Posterior cingulate gyrus (tissue), 11 donors: ENCODE measurements around the gene VPS4A.
"Not testable (repeated sequence)": the region's sequence is repeated elsewhere in the genome, so short reads cannot be mapped to it uniquely, and the experiment has no call there.

Source experiments
- DNase-seq, 10 donors: peaks; one replicate each; pipeline versions ENCODE4 v3.0.0 to v3.0.0-alpha.2; 2020 to 2021; ENCODE audit warnings: mixed read lengths in 3 of 10
- intact Hi-C: fragments of 100-400 bp; cut with DNase I; formaldehyde crosslinking; loops from one replicate; pipeline ENCODE4 v1.15.1; 2023

Gene VPS4A

DNA sequence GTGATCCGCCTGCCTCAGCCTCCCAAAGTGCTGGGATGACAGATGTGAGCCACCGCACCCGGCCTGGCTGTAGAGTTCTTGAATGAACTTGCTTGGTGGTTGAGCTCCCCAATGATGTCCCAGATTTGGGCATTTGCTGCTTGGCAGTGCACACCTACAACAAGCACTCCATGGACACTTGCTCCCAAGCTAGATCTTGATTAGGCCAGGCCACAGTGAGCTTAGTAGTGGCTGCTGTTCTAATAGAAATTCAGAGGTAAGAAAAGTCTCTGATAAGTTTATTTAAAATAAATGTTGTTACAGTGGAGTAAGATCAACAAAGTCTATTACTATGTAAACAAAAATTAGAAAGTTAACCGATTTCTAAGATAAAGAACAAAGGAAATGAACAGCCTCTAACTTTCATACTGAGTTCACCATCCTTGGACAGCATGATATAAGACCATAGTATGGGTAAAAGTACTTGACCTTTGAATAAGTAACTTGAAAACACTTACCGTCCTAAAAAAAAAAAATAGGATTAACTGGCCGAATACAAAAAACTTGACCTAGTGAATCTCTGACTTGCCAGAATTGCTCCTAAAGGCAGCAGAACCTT lies 39.5 kb downstream of the VPS4A start:
- intact Hi-C loops = no loop called here
- no peak for DNase-seq

DNA sequence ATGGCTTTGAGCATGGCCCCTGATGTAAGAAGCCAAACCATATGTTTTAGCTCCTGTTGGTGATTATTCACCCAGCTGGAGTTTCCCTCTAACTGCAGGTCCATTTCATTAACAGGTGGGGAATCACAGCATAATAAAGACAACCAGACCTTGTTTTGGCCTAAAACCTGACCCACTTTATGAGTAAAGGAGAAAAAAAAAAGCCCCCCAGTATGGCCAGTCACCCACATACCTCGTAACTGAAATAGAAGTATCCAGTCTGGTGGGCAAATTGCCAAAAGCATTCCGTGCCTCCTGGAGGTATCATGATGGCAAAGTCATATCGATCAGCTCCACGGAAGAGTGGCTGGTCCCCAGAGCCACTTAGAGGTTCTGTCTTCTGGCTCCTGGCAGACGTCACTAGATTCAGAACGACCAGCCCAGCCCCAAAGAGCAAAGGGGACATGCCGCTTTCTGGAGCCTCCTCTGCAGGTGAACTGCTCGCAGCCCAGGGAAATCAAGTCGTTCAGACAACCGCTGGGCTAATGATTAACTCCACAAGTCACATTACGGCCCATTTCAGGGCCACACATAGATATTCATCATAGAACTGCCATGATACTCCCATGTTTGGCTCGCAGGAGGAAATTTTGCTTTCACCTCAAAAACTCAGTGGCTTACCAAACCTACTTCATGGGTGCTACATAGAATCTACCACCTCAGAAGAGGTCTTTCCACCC lies 40.3 kb downstream of the VPS4A start, which contains the start of gene TMED6:
Gene TMED6 (minus strand): TSS at position 478 of the 719 bp plus-strand sequence. CDS start 33 bp downstream, at position 445.
- DNase-seq = no peak
- intact Hi-C loops = no loop called here

DNA sequence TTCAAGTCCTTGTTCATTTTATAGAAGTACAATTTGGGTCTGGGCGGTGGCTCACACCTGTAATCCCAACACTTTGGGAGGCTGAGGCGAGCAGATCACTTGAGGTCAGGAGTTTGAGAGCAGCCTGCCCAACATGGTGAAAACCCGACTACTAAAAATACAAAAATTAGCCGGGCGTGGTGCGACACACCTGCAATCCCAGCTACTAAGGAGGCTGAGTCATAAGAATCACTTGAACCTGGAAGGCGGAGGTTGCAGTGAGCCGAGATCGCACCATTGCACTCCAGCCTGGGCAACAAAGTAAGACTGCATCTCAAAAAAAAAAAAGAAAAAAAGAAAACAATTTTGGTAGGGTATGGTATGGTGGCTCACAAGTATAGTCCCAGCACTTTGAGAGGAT lies 48.9 kb downstream of the VPS4A start:
- DNase-seq, intact Hi-C loops: not testable (repeated sequence)

DNA sequence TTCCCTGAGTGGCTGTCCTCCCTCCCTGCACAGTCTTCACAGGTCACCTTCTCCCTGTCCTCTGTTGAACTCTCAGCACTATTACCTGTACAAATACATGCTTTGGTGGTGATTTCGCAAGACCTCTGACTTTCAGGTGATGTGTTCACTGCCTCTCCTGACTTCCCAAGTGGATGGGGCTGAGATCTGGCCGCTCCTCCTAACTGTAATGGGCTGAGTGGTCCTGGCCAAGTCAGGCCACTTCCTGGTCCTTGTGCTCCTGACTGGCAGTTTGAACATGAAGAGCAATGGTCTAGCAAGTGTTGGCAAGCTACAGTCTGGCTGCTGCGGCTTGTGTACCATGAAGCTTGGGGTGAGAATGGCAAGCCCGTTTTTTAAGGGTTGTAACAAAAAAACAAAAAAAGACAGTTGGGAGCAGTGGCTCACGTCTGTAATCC lies 52.1 kb downstream of the VPS4A start:
- DNase-seq = no peak

DNA sequence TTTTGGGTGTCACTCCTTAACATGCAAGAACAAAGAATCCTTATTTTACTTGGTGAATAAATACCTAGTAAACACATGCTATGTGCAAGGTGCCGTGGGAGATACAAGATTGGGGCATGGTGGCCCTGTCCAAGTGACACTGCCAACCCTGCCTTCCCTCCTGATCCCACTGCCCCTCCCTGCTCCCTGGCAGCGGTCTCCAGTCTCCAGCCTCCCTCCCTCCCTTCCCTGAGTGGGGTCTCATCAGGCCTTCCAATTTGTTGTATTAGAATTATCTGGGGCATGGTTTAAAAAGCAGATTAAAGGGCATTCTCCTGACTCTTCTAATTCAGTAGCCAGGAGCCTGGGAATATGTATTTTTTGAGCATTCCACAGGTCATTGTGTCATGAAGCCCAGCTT lies 52.9 kb downstream of the VPS4A start:
- no peak for DNase-seq
- intact Hi-C loops = no loop called here

More for the DNA sequence above, 52.1 kb downstream of the VPS4A start:
- intact Hi-C loops = no loop called here

DNA sequence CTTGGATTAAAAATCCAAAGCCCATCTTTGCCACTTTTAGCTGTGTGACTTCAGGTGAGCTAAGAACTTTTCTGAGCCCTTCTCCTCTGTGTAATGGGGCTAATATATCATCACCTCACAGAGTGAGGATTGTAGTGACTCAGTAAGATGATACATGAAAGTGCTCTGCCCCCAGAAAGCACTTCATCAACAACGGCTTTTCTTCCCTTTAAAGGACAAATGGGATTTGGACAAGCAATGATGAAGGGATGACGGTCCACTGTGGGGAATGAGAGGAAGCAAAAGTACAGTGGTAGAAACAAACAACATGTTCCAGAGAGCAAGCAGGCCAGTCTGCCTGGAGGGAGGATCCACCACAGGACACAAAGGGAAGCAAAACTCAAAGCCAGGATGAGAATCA lies 54.8 kb downstream of the VPS4A start:
- no peak for DNase-seq
- intact Hi-C loops = no loop called here

DNA sequence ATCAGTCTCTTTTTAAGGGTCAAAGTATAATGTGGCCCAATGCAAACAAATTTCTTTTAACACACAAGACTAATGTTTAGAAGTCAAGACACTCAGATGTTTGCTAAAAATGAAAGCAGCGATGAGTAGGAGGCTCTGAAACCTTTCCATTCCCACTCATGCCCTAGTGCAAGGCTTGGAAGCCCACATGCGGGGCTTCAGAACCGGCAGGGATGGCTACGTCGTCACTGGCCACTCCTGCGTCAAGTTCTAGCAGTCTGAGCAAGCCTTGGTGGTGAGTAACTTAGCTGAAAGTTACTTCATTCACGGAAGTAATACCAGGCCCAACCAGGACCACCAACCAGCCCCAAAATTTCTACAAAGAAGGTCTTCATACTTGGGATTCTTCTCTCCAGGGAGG lies 55.3 kb downstream of the VPS4A start:
- intact Hi-C loops = no loop called here
- DNase-seq = no peak

DNA sequence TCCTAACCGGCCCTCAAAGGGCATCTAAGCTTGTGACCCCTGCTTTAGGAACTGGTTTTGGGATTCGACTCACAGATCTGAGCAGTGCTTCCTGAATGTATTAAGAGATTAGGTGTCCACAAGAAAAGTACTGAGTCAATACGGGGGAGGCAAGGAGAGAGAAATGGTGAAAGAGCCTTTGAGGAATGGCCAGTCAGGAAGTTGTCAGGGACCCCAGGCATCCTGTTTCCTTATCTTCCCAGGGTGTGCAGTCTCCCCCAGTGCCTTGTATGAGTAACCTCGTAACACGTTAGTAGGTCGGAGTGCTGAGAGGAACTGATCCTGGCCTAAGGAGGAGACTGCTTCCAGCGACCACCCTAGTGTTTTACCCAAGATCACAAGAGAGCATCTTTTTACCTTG lies 56.8 kb downstream of the VPS4A start:
- DNase-seq = no peak
- intact Hi-C loops = no loop called here

DNA sequence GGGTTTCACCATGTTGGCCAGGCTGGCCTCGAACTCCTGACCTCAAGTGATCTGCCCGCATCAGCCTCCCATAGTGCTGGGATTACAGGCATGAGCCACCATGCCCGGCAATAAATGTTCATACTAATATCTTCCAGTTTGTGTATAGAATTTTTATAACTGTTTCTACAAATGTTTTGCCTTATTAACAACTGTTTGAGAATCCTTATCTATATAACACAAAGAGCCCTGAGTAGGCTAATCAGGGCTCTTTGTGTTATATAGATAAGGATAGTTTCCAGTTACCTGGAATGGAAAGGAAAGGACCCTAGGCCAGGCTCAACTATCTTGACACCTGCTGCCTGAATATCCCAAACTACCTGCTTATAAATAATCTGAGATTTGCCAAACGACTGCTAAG lies 57.7 kb downstream of the VPS4A start:
- intact Hi-C loops = no loop called here
- no peak for DNase-seq

DNA sequence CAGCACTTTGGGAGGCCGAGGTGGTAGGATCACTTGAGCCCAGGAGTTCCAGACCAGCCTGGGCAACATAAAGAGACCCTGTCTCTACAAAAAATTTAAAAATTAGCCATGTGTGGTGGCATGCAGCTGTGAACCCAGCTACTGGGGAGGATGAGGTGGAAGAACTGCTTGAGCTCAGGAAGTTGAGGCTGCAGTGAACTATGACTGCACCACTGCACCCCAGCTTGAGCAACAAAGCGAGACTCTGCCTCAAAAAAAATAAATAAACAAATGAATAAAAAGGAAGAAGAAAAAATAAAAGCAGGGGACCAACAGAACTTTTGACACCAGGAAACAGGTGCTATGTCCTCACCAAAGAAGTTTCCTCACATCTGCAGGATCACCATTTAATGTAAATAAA lies 60.4 kb downstream of the VPS4A start:
- intact Hi-C loops = no loop called here
- no peak for DNase-seq

DNA sequence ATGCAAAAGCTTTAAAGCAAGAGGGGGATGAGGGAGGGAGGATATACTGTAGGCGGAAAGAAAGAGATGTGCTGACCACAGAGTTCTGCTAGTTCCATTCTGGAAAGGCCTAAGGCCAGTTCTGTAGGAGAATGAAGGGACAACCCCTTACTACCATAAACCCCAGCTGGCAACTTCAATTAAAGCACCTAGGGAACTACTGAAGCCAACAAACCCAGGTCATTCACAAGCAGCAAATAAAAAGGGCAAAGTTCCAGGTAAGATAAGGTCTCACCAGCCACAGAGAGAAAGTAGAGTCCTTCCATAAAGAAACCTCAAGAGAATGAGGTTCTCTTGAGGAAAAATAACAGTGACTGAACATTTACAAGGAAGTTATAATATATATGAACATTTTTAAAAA lies 61.9 kb downstream of the VPS4A start:
- intact Hi-C loops = no loop called here
- no peak for DNase-seq
